A673 (cell line): ENCODE data around the gene HRH1. TPM values are rescaled to one million over a fixed set of nuclear protein-coding genes. Genes with fewer than 3 reads are reported as not detected.
"Not testable (repeated sequence)": the region's sequence is repeated elsewhere in the genome, so short reads cannot be mapped to it uniquely, and the experiment has no call there.

ENCODE experiments used
- BruUV-seq: library from RNA; stranded (reverse); fragments of 400-500 nt; replicated peaks from 2 replicates; lab custom pipeline; 2021; lab: Mats Ljungman, UMichigan
- CTCF ChIA-PET: fragments of 300-600 bp; sonication (Branson Sonifier 250); formaldehyde crosslinking; loops from one replicate; lab custom pipeline; 2022; ENCODE audit warnings: antibody characterized with exemption; lab: Charles Lee
- POLR2A ChIA-PET: fragments of 300-600 bp; sonication (Branson Sonifier 250); formaldehyde crosslinking; loops from one replicate; lab custom pipeline; 2022; ENCODE audit warnings: antibody characterized with exemption; ENCODE audit not compliant: low non-redundant PET; lab: Charles Lee
- DNase-seq: peaks from one replicate; pipeline ENCODE4 v3.0.0-alpha.2; 2015; ENCODE audit warnings: low spot score
- H3K27ac ChIP-seq: fragments of 200-600 bp; sonication (generic); 2 replicates; pipeline ENCODE4 v1.5.1; 2016; ENCODE audit warnings: mixed run types, low read depth, mild to moderate bottlenecking, mixed read lengths, antibody characterized with exemption, low read length; ENCODE audit not compliant: poor library complexity, severe bottlenecking
- H3K27me3 ChIP-seq: fragments of 200-600 bp; sonication (generic); replicated peaks from 2 replicates; pipeline ENCODE4 v1.6.1; 2017; ENCODE audit warnings: mixed run types, low read depth, mild to moderate bottlenecking, mixed read lengths, antibody characterized with exemption, low read length; ENCODE audit not compliant: insufficient read depth, poor library complexity
- H3K36me3 ChIP-seq: fragments of 200-600 bp; sonication (generic); 2 replicates; pipeline ENCODE4 v1.6.1; 2016; ENCODE audit warnings: mixed run types, mild to moderate bottlenecking, mixed read lengths, antibody characterized with exemption, low read length; ENCODE audit not compliant: insufficient read depth, poor library complexity, severe bottlenecking
- H3K4me1 ChIP-seq: fragments of 200-600 bp; sonication (generic); 2 replicates; pipeline ENCODE4 v1.6.1; 2017; ENCODE audit warnings: mixed run types, mild to moderate bottlenecking, mixed read lengths, antibody characterized with exemption, low read length; ENCODE audit not compliant: insufficient read depth, poor library complexity, severe bottlenecking
- H3K4me3 ChIP-seq: fragments of 200-600 bp; sonication (generic); 2 replicates; pipeline ENCODE4 v1.5.1; 2016; ENCODE audit warnings: low read depth, mixed run types, mild to moderate bottlenecking, mixed read lengths, low read length; ENCODE audit not compliant: poor library complexity, severe bottlenecking
- H3K9me3 ChIP-seq: fragments of 200-600 bp; sonication (generic); 2 replicates; pipeline ENCODE4 v1.6.1; 2016; ENCODE audit warnings: mixed run types, low read depth, mild to moderate bottlenecking, mixed read lengths, antibody characterized with exemption, low read length; ENCODE audit not compliant: poor library complexity, severe bottlenecking
- EZH2 ChIP-seq: fragments of 200-600 bp; sonication (generic); IDR thresholded peaks from 2 replicates; pipeline ENCODE4 v1.6.1; 2017; ENCODE audit warnings: borderline replicate concordance, low read depth, mild to moderate bottlenecking, mixed read lengths, antibody characterized with exemption, low read length; ENCODE audit not compliant: poor library complexity, severe bottlenecking
- intact Hi-C: fragments of 100-400 bp; cut with micrococcal nuclease; formaldehyde crosslinking; loops from one replicate; pipeline ENCODE4 v1.10.0; 2022; ENCODE audit not compliant: unreplicated experiment
- total RNA-seq: library from RNA; stranded (reverse); gene quantifications from 2 replicates; pipeline ENCODE4 v1.2.3, GENCODE V29; 2021
- TF ChIP-seq, protein P1 (sequence below): fragments of 300-800, 200-600 bp; sonication (generic); conservative IDR thresholded peaks from 2 replicates; pipeline ENCODE4 v1.5.1; 2017; ENCODE audit warnings: low read depth, mild to moderate bottlenecking, antibody characterized with exemption, low read length, moderate library complexity, mixed read lengths

The HRH1 gene
- total RNA-seq, 1 experiment from 2014 or later = 0.92 TPM

- no peak for DNase-seq
- H3K27me3 ChIP-seq = no peaks in the 10 kb centered on the region
- no peak overlapping the region for H3K27ac ChIP-seq
- ChIA-PET CTCF (no interaction called here), POLR2A (no interaction called here)
- no peaks in the 10 kb centered on the region for H3K4me1 ChIP-seq
- TF ChIP-seq, protein P1, sequence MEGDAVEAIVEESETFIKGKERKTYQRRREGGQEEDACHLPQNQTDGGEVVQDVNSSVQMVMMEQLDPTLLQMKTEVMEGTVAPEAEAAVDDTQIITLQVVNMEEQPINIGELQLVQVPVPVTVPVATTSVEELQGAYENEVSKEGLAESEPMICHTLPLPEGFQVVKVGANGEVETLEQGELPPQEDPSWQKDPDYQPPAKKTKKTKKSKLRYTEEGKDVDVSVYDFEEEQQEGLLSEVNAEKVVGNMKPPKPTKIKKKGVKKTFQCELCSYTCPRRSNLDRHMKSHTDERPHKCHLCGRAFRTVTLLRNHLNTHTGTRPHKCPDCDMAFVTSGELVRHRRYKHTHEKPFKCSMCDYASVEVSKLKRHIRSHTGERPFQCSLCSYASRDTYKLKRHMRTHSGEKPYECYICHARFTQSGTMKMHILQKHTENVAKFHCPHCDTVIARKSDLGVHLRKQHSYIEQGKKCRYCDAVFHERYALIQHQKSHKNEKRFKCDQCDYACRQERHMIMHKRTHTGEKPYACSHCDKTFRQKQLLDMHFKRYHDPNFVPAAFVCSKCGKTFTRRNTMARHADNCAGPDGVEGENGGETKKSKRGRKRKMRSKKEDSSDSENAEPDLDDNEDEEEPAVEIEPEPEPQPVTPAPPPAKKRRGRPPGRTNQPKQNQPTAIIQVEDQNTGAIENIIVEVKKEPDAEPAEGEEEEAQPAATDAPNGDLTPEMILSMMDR = no peak
- no peak for TF ChIP-seq EZH2
- no peaks in the 10 kb centered on the region for H3K36me3 ChIP-seq
- intact Hi-C loops = no loop called here
- H3K4me3 ChIP-seq = no peak overlapping the region
- no peaks in the 10 kb centered on the region for H3K9me3 ChIP-seq
- BruUV-seq = no TSS peak
Measured at GRCh38 chr3:11250902-11251806, 96.9 kb downstream of the HRH1 start.

DNA sequence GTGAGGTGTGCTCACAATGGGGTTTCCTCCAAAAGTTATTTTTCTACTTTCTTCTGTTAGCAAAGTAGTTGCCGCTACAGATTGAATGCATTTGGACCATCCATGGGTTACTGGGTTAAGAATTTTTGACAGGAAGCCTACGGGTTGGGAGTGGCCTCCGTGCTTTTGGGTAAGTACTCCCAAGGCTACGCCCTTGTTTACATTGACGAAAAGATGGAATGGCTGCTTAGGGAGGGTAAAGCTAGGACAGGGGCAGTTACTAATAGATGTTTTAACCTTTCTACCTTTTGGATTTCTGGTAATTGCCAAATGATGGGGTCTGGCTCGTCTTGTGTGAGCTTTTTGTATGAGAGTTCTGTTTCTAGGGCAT, 97.5 kb downstream of the HRH1 start:
- Histone ChIP-seq H3K27ac (no peak overlapping the region), H3K9me3 (no peaks in the 10 kb centered on the region), H3K4me1 (no peaks in the 10 kb centered on the region), H3K36me3 (no peaks in the 10 kb centered on the region), H3K4me3 (no peak overlapping the region), H3K27me3 (no peaks in the 10 kb centered on the region)
- BruUV-seq = no TSS peak
- POLR2A ChIA-PET = no interaction called here
- DNase-seq = no peak
- no peak for TF ChIP-seq EZH2
- TF ChIP-seq, protein P1 = no peak
- intact Hi-C loops = no loop called here
- CTCF ChIA-PET = no interaction called here

- no peaks in the 10 kb centered on the region for H3K36me3 ChIP-seq
- DNase-seq = no peak
- no peaks in the 10 kb centered on the region for H3K27me3 ChIP-seq
- ChIA-PET CTCF (no interaction called here), POLR2A (no interaction called here)
- BruUV-seq = no TSS peak
- H3K9me3 ChIP-seq = no peaks in the 10 kb centered on the region
- no peak overlapping the region for H3K4me3 ChIP-seq
- intact Hi-C loops = no loop called here
- TF ChIP-seq, protein P1 = no peak
- TF ChIP-seq EZH2 = no peak
- no peaks in the 10 kb centered on the region for H3K4me1 ChIP-seq
- H3K27ac ChIP-seq = no peak overlapping the region
Measured at GRCh38 chr3:11254876-11255275, 100.6 kb downstream of the HRH1 start.

DNA sequence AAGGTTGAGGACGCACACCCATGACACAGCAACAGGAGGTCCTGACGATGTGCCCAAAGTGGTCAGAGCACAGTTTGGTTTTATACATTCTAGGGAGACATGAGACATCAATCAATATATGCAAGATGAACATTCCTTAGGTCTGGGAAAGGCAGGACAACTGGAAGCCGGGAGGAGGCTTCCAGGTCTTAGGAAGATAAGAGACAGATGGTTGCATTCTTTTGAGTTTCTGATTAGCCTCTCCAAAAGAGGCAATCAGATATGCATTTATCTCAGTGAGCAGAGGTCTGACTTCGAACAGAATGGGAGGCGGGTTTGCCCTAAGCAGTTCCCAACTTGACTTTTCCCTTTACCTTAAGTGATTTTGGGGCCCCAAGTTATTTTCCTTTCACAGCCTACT, 101.2 kb downstream of the HRH1 start:
- CTCF ChIA-PET, intact Hi-C loops, H3K36me3 ChIP-seq, H3K4me3 ChIP-seq, H3K27ac ChIP-seq, BruUV-seq, POLR2A ChIA-PET, H3K9me3 ChIP-seq, DNase-seq, H3K27me3 ChIP-seq, H3K4me1 ChIP-seq: not testable (repeated sequence)
